Measurements from ENCODE around the gene ALOXE3.
"Not testable (repeated sequence)": the region's sequence is repeated elsewhere in the genome, so short reads cannot be mapped to it uniquely, and the experiment has no call there.

Gene ALOXE3

GRCh38 chr17:8109661-8110455 lies 8.5 kb downstream of the ALOXE3 start:
- Histone ChIP-seq H3K36me3 (ENCODE audit: control insufficient read depth, insufficient read depth, low read length) (no peaks in the 10 kb centered on the region), H3K27me3 (ENCODE audit: control insufficient read depth, insufficient read depth, low read length) (peaks cover 52% of the 10 kb centered on the region), H3K4me3 (ENCODE audit: low read length) (peak overlapping the region; percentile 50), H3K9me3 (ENCODE audit: control insufficient read depth, low read length) (no peaks in the 10 kb centered on the region), H3K4me1 (ENCODE audit: control insufficient read depth, insufficient read depth, low read length) (peaks cover 9% of the 10 kb centered on the region), H3K9ac (ENCODE audit: low read length) (peak overlapping the region; percentile 53)

GRCh38 chr17:8108972-8109660 lies 9.2 kb downstream of the ALOXE3 start:
- Histone ChIP-seq H3K27me3 (ENCODE audit: control insufficient read depth, insufficient read depth, low read length) (peaks cover 45% of the 10 kb centered on the region), H3K9ac (ENCODE audit: low read length) (no peak overlapping the region), H3K4me3 (ENCODE audit: low read length) (no peak overlapping the region), H3K36me3 (ENCODE audit: control insufficient read depth, insufficient read depth, low read length) (no peaks in the 10 kb centered on the region), H3K4me1 (ENCODE audit: control insufficient read depth, insufficient read depth, low read length) (peaks cover 9% of the 10 kb centered on the region), H3K9me3 (ENCODE audit: control insufficient read depth, low read length) (no peaks in the 10 kb centered on the region)

- H3K36me3 ChIP-seq (ENCODE audit: control insufficient read depth, insufficient read depth, low read length); H3K9me3 ChIP-seq (ENCODE audit: control insufficient read depth, low read length); H3K9ac ChIP-seq (ENCODE audit: low read length); H3K4me3 ChIP-seq (ENCODE audit: low read length): not testable (repeated sequence)
- peaks cover 28% of the 10 kb centered on the region for H3K27me3 ChIP-seq (ENCODE audit: control insufficient read depth, insufficient read depth, low read length)
- peaks cover 20% of the 10 kb centered on the region for H3K4me1 ChIP-seq (ENCODE audit: control insufficient read depth, insufficient read depth, low read length)
Measured at GRCh38 chr17:8106980-8107379, 11.3 kb downstream of the ALOXE3 start.

GRCh38 chr17:8105957-8106398 lies 12.3 kb downstream of the ALOXE3 start:
- Histone ChIP-seq H3K36me3 (ENCODE audit: control insufficient read depth, insufficient read depth, low read length) (no peaks in the 10 kb centered on the region), H3K4me1 (ENCODE audit: control insufficient read depth, insufficient read depth, low read length) (peaks cover 20% of the 10 kb centered on the region), H3K27me3 (ENCODE audit: control insufficient read depth, insufficient read depth, low read length) (peaks cover 18% of the 10 kb centered on the region), H3K4me3 (ENCODE audit: low read length) (no peak overlapping the region), H3K9me3 (ENCODE audit: control insufficient read depth, low read length) (no peaks in the 10 kb centered on the region), H3K9ac (ENCODE audit: low read length) (no peak overlapping the region)

GRCh38 chr17:8104911-8105310 lies 13.4 kb downstream of the ALOXE3 start:
- H3K4me3 ChIP-seq (ENCODE audit: low read length) = no peak overlapping the region
- H3K9me3 ChIP-seq (ENCODE audit: control insufficient read depth, low read length) = no peaks in the 10 kb centered on the region
- H3K9ac ChIP-seq (ENCODE audit: low read length) = no peak overlapping the region
- H3K27me3 ChIP-seq (ENCODE audit: control insufficient read depth, insufficient read depth, low read length) = peaks cover 7% of the 10 kb centered on the region
- peaks cover 14% of the 10 kb centered on the region for H3K4me1 ChIP-seq (ENCODE audit: control insufficient read depth, insufficient read depth, low read length)
- no peaks in the 10 kb centered on the region for H3K36me3 ChIP-seq (ENCODE audit: control insufficient read depth, insufficient read depth, low read length)

- H3K4me1 ChIP-seq (ENCODE audit: control insufficient read depth, insufficient read depth, low read length) = peaks cover 12% of the 10 kb centered on the region
- no peaks in the 10 kb centered on the region for H3K27me3 ChIP-seq (ENCODE audit: control insufficient read depth, insufficient read depth, low read length)
- H3K4me3 ChIP-seq (ENCODE audit: low read length) = no peak overlapping the region
- H3K9me3 ChIP-seq (ENCODE audit: control insufficient read depth, low read length) = no peaks in the 10 kb centered on the region
- no peak overlapping the region for H3K9ac ChIP-seq (ENCODE audit: low read length)
- H3K36me3 ChIP-seq (ENCODE audit: control insufficient read depth, insufficient read depth, low read length) = no peaks in the 10 kb centered on the region
Measured at GRCh38 chr17:8103549-8103948, 14.8 kb downstream of the ALOXE3 start.

GRCh38 chr17:8101721-8102120 lies 16.6 kb downstream of the ALOXE3 start:
- no peak overlapping the region for H3K4me3 ChIP-seq (ENCODE audit: low read length)
- H3K9ac ChIP-seq (ENCODE audit: low read length) = no peak overlapping the region
- no peaks in the 10 kb centered on the region for H3K27me3 ChIP-seq (ENCODE audit: control insufficient read depth, insufficient read depth, low read length)
- no peaks in the 10 kb centered on the region for H3K36me3 ChIP-seq (ENCODE audit: control insufficient read depth, insufficient read depth, low read length)
- H3K4me1 ChIP-seq (ENCODE audit: control insufficient read depth, insufficient read depth, low read length) = peaks cover 12% of the 10 kb centered on the region
- H3K9me3 ChIP-seq (ENCODE audit: control insufficient read depth, low read length) = no peaks in the 10 kb centered on the region

GRCh38 chr17:8100763-8101162 lies 17.6 kb downstream of the ALOXE3 start:
- H3K9ac ChIP-seq (ENCODE audit: low read length) = no peak overlapping the region
- H3K27me3 ChIP-seq (ENCODE audit: control insufficient read depth, insufficient read depth, low read length) = peaks cover 4% of the 10 kb centered on the region
- peaks cover 12% of the 10 kb centered on the region for H3K4me1 ChIP-seq (ENCODE audit: control insufficient read depth, insufficient read depth, low read length)
- H3K36me3 ChIP-seq (ENCODE audit: control insufficient read depth, insufficient read depth, low read length) = no peaks in the 10 kb centered on the region
- H3K9me3 ChIP-seq (ENCODE audit: control insufficient read depth, low read length) = no peaks in the 10 kb centered on the region
- no peak overlapping the region for H3K4me3 ChIP-seq (ENCODE audit: low read length)

- H3K4me3 ChIP-seq (ENCODE audit: low read length) = no peak overlapping the region
- peaks cover 9% of the 10 kb centered on the region for H3K27me3 ChIP-seq (ENCODE audit: control insufficient read depth, insufficient read depth, low read length)
- peaks cover 12% of the 10 kb centered on the region for H3K4me1 ChIP-seq (ENCODE audit: control insufficient read depth, insufficient read depth, low read length)
- no peak overlapping the region for H3K9ac ChIP-seq (ENCODE audit: low read length)
- H3K9me3 ChIP-seq (ENCODE audit: control insufficient read depth, low read length) = no peaks in the 10 kb centered on the region
- H3K36me3 ChIP-seq (ENCODE audit: control insufficient read depth, insufficient read depth, low read length) = no peaks in the 10 kb centered on the region
Measured at GRCh38 chr17:8100111-8100510, 18.2 kb downstream of the ALOXE3 start.

GRCh38 chr17:8096541-8096940 lies 21.8 kb downstream of the ALOXE3 start:
- Histone ChIP-seq H3K27me3 (ENCODE audit: control insufficient read depth, insufficient read depth, low read length) (peaks cover 24% of the 10 kb centered on the region), H3K36me3 (ENCODE audit: control insufficient read depth, insufficient read depth, low read length) (no peaks in the 10 kb centered on the region), H3K4me3 (ENCODE audit: low read length) (no peak overlapping the region), H3K9ac (ENCODE audit: low read length) (no peak overlapping the region), H3K9me3 (ENCODE audit: control insufficient read depth, low read length) (no peaks in the 10 kb centered on the region), H3K4me1 (ENCODE audit: control insufficient read depth, insufficient read depth, low read length) (no peaks in the 10 kb centered on the region)

GRCh38 chr17:8095361-8095760 lies 23.0 kb downstream of the ALOXE3 start:
- no peaks in the 10 kb centered on the region for H3K4me1 ChIP-seq (ENCODE audit: control insufficient read depth, insufficient read depth, low read length)

GRCh38 chr17:8091033-8091687 lies 27.2 kb downstream of the ALOXE3 start:
- Histone ChIP-seq H3K9ac (ENCODE audit: low read length) (no peak overlapping the region), H3K9me3 (ENCODE audit: control insufficient read depth, low read length) (no peaks in the 10 kb centered on the region), H3K4me1 (ENCODE audit: control insufficient read depth, insufficient read depth, low read length) (no peaks in the 10 kb centered on the region), H3K4me3 (ENCODE audit: low read length) (no peak overlapping the region), H3K27me3 (ENCODE audit: control insufficient read depth, insufficient read depth, low read length) (peaks cover 47% of the 10 kb centered on the region), H3K36me3 (ENCODE audit: control insufficient read depth, insufficient read depth, low read length) (no peaks in the 10 kb centered on the region)

More at GRCh38 chr17:8095361-8095760, 23.0 kb downstream of the ALOXE3 start:
- no peaks in the 10 kb centered on the region for H3K9me3 ChIP-seq (ENCODE audit: control insufficient read depth, low read length)
- H3K27me3 ChIP-seq (ENCODE audit: control insufficient read depth, insufficient read depth, low read length) = peaks cover 36% of the 10 kb centered on the region
- H3K36me3 ChIP-seq (ENCODE audit: control insufficient read depth, insufficient read depth, low read length) = no peaks in the 10 kb centered on the region
- H3K9ac ChIP-seq (ENCODE audit: low read length) = no peak overlapping the region
- H3K4me3 ChIP-seq (ENCODE audit: low read length) = no peak overlapping the region
